H54 (cell line): ENCODE results near the gene PSIP1.
A peak's percentile ranks its signal among the peaks of the same experiment; 100 is the strongest.

Experiments used
- DNase-seq: peaks from one replicate; pipeline ENCODE4 v3.0.0; 2011; ENCODE audit warnings: low spot score, mixed read lengths; ENCODE audit not compliant: insufficient read length
- FAIRE-seq: peaks from 3 replicates; lab custom pipeline; 2011; peaks lifted over from hg19 to GRCh38; lab: Jason Lieb, UNC
- POLR2A ChIP-seq: IDR thresholded peaks from 2 replicates; pipeline ENCODE4 v1.6.1; 2011; ENCODE audit warnings: low read depth, mild to moderate bottlenecking, low read length

Gene PSIP1

DNA sequence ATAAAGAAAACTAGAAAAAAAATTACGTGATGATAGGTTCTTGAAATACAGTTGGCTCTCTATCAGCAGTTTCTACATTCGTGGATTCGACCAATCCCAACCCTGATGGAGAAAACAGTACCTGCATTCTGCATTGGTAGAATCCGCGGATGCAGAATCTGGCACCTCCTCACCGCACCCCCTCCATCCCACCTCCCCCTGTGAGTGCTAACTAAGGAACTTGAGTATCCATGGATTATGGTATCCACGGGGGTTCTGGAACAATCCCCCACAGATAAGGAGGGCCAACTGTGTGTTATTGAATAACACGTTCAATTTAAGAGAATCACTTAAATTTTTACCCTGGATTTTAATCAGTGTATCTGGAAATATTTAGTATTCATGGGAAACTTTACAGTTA is 10.5 kb upstream of the PSIP1 start:
- FAIRE-seq (no peak), DNase-seq (no peak)

GRCh38 chr9:15519831-15520230 is 9.1 kb upstream of the PSIP1 start:
- FAIRE-seq (no peak), DNase-seq (no peak)
- TF ChIP-seq POLR2A = no peak

More for the DNA sequence above, 10.5 kb upstream of the PSIP1 start:
- no peak for TF ChIP-seq POLR2A

- peak; percentile 57 for FAIRE-seq
- DNase-seq = peak; percentile 14
Measured at GRCh38 chr9:15513335-15513734, 2.6 kb upstream of the PSIP1 start.

GRCh38 chr9:15512889-15513288 is 2.1 kb upstream of the PSIP1 start:
- no peak for TF ChIP-seq POLR2A
- DNase-seq (no peak), FAIRE-seq (no peak)

More at GRCh38 chr9:15513335-15513734, 2.6 kb upstream of the PSIP1 start:
- no peak for TF ChIP-seq POLR2A

DNA sequence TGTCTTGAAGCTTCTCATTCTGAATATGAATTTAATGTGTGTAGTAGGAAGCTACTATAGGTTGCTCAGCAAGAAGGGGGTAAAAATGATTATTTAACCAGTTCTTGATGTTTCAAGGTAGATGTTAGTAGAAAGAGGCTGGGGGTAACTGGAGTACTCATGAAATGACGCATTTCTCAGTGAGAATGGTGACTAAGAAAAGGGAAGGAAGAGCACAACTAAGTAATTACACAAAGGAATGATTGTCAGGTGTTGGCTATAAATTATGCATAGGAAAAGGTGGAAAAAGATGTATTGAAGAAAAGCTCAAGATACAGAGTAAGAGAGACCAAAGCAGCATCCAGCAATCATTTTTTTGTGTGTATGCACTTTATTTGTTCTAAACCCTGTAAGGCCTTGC is 1.4 kb upstream of the PSIP1 start:
- DNase-seq (no peak), FAIRE-seq (peak; percentile 45)
- no peak for TF ChIP-seq POLR2A

DNA sequence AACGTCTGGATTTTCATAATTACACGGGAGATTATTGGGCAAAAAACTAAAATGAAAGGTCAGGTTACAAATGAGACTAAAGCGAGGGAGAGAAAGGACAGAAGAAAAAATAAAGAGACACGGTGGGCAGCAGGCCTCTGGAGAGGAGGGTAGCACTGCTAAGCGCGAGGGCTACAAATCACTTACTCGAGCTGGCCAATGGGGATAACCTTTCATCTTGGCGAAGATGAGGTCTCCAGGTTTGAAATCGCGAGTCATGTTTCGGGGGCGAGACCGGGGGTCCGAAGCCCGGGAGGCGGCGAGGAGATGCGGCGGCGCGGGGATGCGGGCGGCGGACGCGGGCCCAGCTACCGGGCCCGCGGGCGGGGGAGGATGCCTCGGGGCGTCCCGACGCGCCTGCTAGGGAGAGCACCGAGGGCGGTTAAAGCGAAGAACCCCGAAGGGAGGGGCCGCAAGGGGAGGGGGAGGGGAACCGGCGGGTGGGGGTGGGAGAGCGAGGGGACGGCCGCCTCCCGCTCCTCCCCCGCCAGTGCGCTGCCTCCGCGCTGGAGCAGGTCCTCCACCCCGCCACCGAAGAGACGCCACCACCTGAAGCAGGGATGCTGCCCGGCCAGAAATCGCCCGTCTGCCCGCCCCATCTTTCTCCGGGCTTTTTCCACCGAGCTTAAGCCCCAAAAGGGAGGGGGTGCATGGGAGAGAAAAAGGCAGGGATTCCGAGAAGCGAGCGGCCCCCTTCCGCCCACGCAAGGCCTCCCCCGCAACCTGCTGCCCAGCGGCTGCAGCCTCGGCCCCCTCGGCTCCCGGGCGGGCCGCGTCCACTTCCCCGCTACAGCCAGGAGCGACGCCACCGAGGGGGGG is 610 bp downstream of the PSIP1 start:
- FAIRE-seq (no peak), DNase-seq (peak; percentile 31)
- no peak for TF ChIP-seq POLR2A

GRCh38 chr9:15505921-15506320 is 4.8 kb downstream of the PSIP1 start:
- FAIRE-seq = no peak
- no peak for DNase-seq
- TF ChIP-seq POLR2A = no peak

DNA sequence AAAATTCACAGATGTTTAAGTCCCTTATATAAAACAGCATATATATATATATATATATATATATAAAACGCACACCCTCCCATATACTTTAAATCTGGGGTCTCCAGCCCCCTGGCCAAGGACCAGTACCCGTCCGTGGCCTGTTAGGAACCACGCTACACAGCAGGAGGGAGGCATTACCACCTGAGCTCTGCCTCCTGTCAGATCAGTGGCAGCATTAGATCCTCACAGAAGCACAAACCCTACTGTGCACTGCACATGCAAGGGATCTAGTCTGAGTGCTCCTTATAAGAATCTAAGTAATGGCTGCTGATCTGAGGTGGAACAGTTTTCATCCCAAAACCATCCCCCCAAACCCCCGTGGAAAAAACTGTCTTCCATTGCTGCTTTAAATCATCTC is 9.0 kb downstream of the PSIP1 start:
- no peak for FAIRE-seq
- no peak for DNase-seq
- TF ChIP-seq POLR2A = no peak

DNA sequence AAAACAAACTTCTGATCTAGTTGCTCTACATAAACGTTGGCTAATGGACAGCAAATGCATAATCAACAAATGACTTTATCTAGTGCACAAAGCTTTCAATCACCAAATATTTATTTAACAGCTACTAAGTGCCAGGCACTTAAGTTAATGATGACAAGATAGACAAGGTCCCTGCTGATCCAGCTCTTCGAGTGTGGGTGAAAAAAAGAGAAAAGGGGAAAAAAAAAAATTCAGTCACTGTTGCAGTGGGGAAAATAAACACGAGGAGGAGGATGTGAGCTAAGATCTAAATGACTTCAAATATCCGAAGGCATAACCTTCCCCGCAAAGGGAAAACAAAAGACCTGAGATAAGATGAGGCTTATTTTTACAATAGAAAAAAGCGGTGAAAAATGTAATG is 9.6 kb downstream of the PSIP1 start:
- no peak for DNase-seq
- TF ChIP-seq POLR2A = no peak
- no peak for FAIRE-seq

DNA sequence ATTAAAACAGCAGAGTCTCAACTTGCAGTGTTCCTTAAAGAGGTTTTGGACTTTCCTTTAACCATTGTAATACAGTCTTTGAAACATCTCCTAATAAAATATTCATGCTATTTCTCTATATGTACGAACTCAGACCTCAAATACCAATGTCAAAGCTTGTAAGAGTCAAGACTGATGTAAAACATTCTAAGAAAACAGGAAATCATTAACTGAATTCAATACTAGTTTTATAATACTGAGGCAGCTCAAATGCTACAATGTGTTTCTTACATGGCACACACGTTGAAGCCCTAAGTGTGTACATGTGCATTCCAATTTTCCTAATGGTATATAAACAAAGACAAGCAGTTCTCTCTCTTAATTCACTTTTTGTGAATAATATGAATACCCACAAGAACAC is 11.6 kb downstream of the PSIP1 start:
- TF ChIP-seq POLR2A = no peak
- DNase-seq = no peak
- no peak for FAIRE-seq

GRCh38 chr9:15498246-15498995 is 12.3 kb downstream of the PSIP1 start:
- FAIRE-seq = no peak
- TF ChIP-seq POLR2A = no peak
- DNase-seq = no peak

DNA sequence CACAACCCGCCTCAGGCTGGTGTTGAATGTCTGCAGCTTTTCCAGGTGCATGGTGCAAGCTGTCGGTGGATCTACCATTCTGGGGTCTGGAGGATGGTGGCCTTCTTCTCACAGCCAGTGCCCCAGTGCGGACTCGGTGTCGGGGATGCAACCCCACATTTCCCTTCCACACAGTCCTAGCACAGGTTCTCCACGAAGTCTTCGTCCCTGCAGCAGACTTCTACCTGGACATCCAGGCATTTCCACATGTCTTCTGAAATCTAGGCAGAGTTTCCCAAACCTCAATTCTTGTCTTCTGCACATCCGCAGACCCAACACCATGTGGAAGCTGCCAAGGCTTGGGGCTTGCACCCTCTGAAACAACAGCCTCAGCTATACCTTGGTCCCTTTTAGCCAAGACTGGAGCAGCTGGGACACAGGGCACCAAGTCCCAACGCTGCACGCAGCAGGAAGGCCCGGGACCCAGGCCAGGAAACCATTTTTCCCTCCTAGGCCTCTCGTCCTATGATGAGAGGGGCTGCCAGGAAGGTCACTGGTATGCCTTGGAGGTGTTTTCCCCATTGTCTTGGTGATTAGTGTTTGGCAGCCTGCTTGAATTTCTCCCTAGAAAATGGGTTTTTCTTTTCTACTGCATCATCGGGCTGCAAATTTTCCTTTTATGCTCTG is 18.2 kb downstream of the PSIP1 start:
- FAIRE-seq (no peak), DNase-seq (no peak)
- no peak for TF ChIP-seq POLR2A

GRCh38 chr9:15491950-15492349 is 18.8 kb downstream of the PSIP1 start:
- no peak for TF ChIP-seq POLR2A
- DNase-seq (no peak), FAIRE-seq (no peak)
